Measurements from ENCODE around the gene SYTL3.

Gene SYTL3

DNA sequence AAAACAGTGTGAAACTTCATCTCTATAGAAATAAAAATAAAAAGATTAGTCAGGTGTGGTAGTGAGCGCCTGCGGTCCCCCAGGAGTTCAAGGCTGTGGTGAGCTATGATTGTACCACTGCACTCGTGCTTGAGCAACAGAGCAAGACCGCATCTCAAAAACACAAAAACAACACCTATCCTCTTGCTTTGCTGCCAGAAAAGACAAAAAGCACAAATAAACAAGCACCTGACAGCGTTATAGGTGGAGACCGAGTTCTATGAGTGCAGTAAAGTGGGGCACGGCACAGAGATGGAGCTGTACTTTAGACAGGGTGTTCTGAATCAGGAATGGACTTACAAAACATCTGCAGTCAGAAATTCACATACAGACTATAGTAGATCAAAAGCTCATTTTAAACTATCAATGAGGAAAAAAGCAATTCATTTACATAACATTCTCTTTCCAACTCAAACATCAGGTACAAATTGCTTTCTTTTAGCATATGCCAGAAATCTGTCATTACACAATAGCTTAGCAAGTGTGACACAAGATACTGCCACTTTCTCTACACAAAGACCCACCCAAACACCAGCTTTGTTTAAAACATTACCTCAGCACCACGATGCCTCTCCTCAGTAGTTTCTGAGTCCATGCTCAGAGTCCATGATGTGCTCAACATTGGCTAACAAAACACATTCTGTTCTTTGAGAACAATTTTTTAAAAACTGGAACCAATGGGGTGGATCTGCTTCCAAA is 159.3 kb downstream of the SYTL3 start:
- no peak for TF ChIP-seq TARDBP (IDR thresholded peaks at IDR 0.05)
- TF ChIP-seq FOXA1 (IDR thresholded peaks at IDR 0.05): no peak
- TF ChIP-seq BHLHE40 (IDR thresholded peaks at IDR 0.05; ENCODE audit: borderline replicate concordance): no peak
- TF ChIP-seq L3MBTL2 (conservative IDR thresholded peaks at IDR 0.05): no peak
- no peak for TF ChIP-seq ELF4 (IDR thresholded peaks at IDR 0.05)
- TF ChIP-seq HDGF (IDR thresholded peaks at IDR 0.05; ENCODE audit: borderline replicate concordance): no peak
- no peak for TF ChIP-seq FOXM1 (IDR thresholded peaks at IDR 0.05; ENCODE audit: borderline replicate concordance)
- TF ChIP-seq ARNT (IDR thresholded peaks at IDR 0.05): no peak
- no peak for TF ChIP-seq CTBP1 (IDR thresholded peaks at IDR 0.05; ENCODE audit: borderline replicate concordance)
- TF ChIP-seq, protein P1, sequence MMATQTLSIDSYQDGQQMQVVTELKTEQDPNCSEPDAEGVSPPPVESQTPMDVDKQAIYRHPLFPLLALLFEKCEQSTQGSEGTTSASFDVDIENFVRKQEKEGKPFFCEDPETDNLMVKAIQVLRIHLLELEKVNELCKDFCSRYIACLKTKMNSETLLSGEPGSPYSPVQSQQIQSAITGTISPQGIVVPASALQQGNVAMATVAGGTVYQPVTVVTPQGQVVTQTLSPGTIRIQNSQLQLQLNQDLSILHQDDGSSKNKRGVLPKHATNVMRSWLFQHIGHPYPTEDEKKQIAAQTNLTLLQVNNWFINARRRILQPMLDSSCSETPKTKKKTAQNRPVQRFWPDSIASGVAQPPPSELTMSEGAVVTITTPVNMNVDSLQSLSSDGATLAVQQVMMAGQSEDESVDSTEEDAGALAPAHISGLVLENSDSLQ (IDR thresholded peaks at IDR 0.05): no peak
- TF ChIP-seq ZNF384 (IDR thresholded peaks at IDR 0.05): no peak
- no peak for TF ChIP-seq SP1 (IDR thresholded peaks at IDR 0.05)
- TF ChIP-seq SUZ12 (IDR thresholded peaks at IDR 0.05): no peak
- TF ChIP-seq NFRKB (IDR thresholded peaks at IDR 0.05): no peak
- TF ChIP-seq LEF1 (IDR thresholded peaks at IDR 0.05; ENCODE audit: borderline replicate concordance): no peak
- no peak for TF ChIP-seq FOXK2 (IDR thresholded peaks at IDR 0.05)
- ChIA-PET CTCF (interaction anchor here (0.6 kb wide), 2 partner anchors 65 to 577 kb away, joined by 3 to 11 read pairs; no protein-coding TSS in a partner anchor), POLR2A (interaction anchor here (2.1 kb wide), 1 partner anchor 10 kb away, joined by 7 read pairs; the partner anchor contains the start of gene EZR)
- no peak for DNase-seq (ENCODE audit: extremely low spot score)

- ChIA-PET POLR2A (no interaction called here), CTCF (no interaction called here)
- DNase-seq (ENCODE audit: extremely low spot score): no peak
- TF ChIP-seq, protein P1 (IDR thresholded peaks at IDR 0.05): no peak
Measured at GRCh38 chr6:158810155-158811095, 160.6 kb downstream of the SYTL3 start.

- no peak for TF ChIP-seq FOXM1 (IDR thresholded peaks at IDR 0.05; ENCODE audit: borderline replicate concordance)
- TF ChIP-seq TARDBP (IDR thresholded peaks at IDR 0.05): no peak
- TF ChIP-seq NFRKB (IDR thresholded peaks at IDR 0.05): no peak
- TF ChIP-seq ELF4 (IDR thresholded peaks at IDR 0.05): no peak
- TF ChIP-seq ARNT (IDR thresholded peaks at IDR 0.05): no peak
- TF ChIP-seq BHLHE40 (IDR thresholded peaks at IDR 0.05; ENCODE audit: borderline replicate concordance): no peak
- no peak for TF ChIP-seq SP1 (IDR thresholded peaks at IDR 0.05)
- no peak for TF ChIP-seq LEF1 (IDR thresholded peaks at IDR 0.05; ENCODE audit: borderline replicate concordance)
- no peak for TF ChIP-seq L3MBTL2 (conservative IDR thresholded peaks at IDR 0.05)
- TF ChIP-seq, protein P1 (IDR thresholded peaks at IDR 0.05): no peak
- no peak for TF ChIP-seq ZNF384 (IDR thresholded peaks at IDR 0.05)
- no peak for TF ChIP-seq FOXK2 (IDR thresholded peaks at IDR 0.05)
- TF ChIP-seq SUZ12 (IDR thresholded peaks at IDR 0.05): no peak
- no peak for TF ChIP-seq FOXA1 (IDR thresholded peaks at IDR 0.05)
- TF ChIP-seq HDGF (IDR thresholded peaks at IDR 0.05; ENCODE audit: borderline replicate concordance): no peak
- TF ChIP-seq CTBP1 (IDR thresholded peaks at IDR 0.05; ENCODE audit: borderline replicate concordance): no peak
- no peak for DNase-seq (ENCODE audit: extremely low spot score)
- POLR2A ChIA-PET: interaction anchor here (1.0 kb wide), 1 partner anchor 57 kb away, joined by 4 read pairs; no protein-coding TSS in a partner anchor
- CTCF ChIA-PET: interaction anchor here (1.0 kb wide), 1 partner anchor 94 kb away, joined by 3 read pairs; no protein-coding TSS in a partner anchor
Measured at GRCh38 chr6:158812611-158813010, 162.8 kb downstream of the SYTL3 start.

GRCh38 chr6:158813032-158813431 is 163.2 kb downstream of the SYTL3 start:
- POLR2A ChIA-PET: no interaction called here
- DNase-seq (ENCODE audit: extremely low spot score): no peak
- CTCF ChIA-PET: interaction anchor here (1.0 kb wide), 1 partner anchor 94 kb away, joined by 3 read pairs; no protein-coding TSS in a partner anchor
- TF ChIP-seq ELF4 (IDR thresholded peaks at IDR 0.05) (no peak), FOXA1 (IDR thresholded peaks at IDR 0.05) (no peak), NFRKB (IDR thresholded peaks at IDR 0.05) (no peak)

All from HEK293T (cell line).